HG03025 (cell line): ENCODE measurements around the gene ARGFX.
"Not testable (repeated sequence)": the region's sequence is repeated elsewhere in the genome, so short reads cannot be mapped to it uniquely, and the experiment has no call there.

Experiments used
- ATAC-seq: cut with Tn5 transposase; IDR thresholded peaks from one replicate; pipeline ENCODE4 v1.9.1; 2021; ENCODE audit warnings: mild to moderate bottlenecking, moderate library complexity; ENCODE audit not compliant: unreplicated experiment, low FRiP score

Gene ARGFX

DNA sequence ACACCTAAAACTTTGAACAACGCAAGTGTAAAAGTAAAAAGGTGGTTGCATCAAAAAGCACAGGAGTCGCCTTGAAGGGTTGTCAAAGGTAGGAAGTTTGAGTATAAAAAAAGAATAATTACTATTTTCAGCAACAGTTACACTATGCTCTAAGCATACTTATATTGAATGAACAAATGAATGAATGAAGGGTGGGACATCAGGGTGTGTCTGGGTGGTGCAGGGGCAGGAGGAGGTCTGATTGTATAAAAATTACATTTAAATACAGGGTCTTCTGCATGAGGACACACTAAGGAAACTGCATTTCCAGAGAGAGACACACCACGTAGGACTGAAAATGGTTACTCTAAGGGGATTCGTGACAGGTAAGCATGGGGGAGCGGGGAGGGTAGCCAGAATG is at the start of gene ARGFX:
Gene ARGFX (plus strand): TSS at position 301 of the 400 bp plus-strand sequence. CDS start 2,765 bp downstream, outside the sequence.
- ATAC-seq = no peak

GRCh38 chr3:121517953-121518655 is 49.6 kb upstream of the ARGFX start:
- no peak for ATAC-seq

- ATAC-seq = no peak
Observed at GRCh38 chr3:121520510-121520909, 47.2 kb upstream of the ARGFX start.

DNA sequence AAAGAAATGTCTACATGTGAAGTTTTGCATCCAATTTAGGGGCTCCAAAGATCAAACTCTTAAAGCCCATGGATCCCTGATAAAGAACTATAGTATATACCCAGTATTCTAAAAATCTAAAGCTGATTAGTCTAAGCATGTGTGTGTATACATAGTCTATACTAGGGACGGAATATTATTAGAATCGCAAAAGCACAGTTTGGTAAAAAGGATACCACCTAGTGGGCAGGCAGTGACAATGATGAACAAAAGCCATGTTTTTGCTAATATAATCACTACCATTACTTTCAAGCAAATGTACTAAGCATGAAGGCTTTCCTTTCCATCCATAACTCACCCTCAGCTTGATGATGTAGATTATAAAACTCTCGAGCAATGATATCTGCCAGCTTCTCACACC is 38.4 kb upstream of the ARGFX start:
- ATAC-seq = no peak

DNA sequence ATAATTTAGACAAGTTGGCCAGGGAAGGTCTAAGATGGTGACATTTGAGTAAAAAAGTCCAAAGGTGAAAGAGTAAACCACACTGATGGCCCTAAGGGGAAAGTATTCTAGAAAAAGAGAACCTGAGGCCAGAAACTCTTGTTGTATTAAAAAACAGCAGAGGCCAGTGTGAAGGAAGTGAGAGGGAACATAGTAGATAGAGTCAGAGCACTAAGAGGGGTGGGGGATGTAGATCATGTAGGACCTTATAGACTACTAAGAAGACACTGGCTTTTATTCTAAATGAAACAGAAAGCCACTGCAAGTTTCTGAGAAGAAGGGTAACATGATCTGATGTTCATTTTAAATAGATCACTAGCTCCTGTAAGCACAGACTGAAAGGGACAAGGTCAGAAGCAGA is 36.5 kb upstream of the ARGFX start:
- no peak for ATAC-seq

GRCh38 chr3:121542924-121543323 is 24.8 kb upstream of the ARGFX start:
- no peak for ATAC-seq

GRCh38 chr3:121545049-121545573 is 22.6 kb upstream of the ARGFX start:
- no peak for ATAC-seq

- peak; percentile 71 for ATAC-seq
Observed at GRCh38 chr3:121545574-121546455, 21.9 kb upstream of the ARGFX start, which contains the start of gene POLQ. TSS of gene POLQ (minus strand) at chr3:121545988. CDS start at chr3:121545877, 111 bp downstream.

- ATAC-seq = no peak
Observed at GRCh38 chr3:121552379-121552778, 15.4 kb upstream of the ARGFX start.

- ATAC-seq = no peak
Observed at GRCh38 chr3:121552797-121553196, 15.0 kb upstream of the ARGFX start.

DNA sequence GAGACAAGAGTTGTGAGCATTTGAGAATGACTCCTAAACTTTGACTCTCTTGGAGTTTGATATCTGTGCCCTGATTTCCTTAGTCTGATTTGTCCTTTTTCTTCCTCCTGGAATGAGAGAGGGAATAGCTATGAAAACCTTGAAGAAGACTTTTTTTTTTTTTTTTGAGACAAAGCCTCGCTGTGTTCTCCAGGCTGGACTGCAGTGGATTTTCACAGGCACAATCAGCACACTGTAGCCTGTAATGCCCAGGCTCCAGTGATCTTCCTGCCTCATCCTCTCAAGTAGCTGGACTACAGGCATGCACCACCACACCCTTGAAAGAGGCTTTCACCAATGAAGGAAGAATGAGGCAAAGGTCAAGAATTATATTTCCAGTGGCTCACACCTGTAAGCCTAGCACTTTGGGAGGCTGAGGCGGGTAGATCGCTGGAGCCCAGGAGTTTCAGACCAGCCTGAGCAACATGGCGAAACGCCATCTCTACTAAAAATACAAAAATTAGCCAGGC is 10.3 kb upstream of the ARGFX start:
- no peak for ATAC-seq

DNA sequence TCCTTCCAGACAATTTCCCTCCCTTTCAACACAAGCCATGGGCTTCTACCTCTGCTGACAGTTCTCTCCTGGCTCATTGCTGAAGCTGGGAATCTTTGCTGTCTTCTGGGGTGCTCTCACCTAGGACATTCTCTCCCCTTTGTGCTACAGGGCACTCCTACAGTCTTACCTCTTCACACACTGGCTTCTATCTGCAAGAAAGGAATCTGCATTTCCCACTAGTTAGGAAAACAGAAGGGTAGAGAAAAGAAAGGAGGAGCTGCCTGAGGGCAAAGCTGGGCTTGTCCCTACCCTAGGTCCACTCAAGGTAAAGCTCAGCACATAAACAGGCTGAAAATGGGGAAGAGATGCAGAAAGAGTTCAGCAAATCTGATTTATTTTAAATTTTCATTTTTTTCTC is 5.6 kb upstream of the ARGFX start:
- no peak for ATAC-seq

GRCh38 chr3:121566773-121567172 is 976 bp upstream of the ARGFX start:
- ATAC-seq = no peak

DNA sequence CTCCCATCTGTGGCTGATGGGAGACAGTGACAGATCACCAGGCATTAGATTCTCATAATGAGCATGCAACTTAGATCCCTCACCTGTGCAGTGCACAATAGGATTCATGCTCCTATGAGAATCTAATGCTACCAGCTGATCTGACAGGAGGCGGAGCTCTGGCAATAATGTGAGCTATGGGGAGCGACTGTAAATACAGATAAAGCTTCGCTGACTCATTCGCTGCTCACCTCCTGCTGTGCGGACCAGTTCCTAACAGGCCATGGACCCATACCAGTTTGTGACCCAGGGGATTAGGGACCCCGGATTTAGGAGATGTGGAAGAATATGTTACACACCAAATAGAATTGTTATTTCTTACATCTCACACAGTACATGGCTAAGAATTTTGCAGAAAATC is 6.7 kb downstream of the ARGFX start:
- ATAC-seq = no peak

- ATAC-seq = no peak
Observed at GRCh38 chr3:121581691-121582090, 13.9 kb downstream of the ARGFX start.

GRCh38 chr3:121584418-121584817 is 16.7 kb downstream of the ARGFX start:
- no peak for ATAC-seq

DNA sequence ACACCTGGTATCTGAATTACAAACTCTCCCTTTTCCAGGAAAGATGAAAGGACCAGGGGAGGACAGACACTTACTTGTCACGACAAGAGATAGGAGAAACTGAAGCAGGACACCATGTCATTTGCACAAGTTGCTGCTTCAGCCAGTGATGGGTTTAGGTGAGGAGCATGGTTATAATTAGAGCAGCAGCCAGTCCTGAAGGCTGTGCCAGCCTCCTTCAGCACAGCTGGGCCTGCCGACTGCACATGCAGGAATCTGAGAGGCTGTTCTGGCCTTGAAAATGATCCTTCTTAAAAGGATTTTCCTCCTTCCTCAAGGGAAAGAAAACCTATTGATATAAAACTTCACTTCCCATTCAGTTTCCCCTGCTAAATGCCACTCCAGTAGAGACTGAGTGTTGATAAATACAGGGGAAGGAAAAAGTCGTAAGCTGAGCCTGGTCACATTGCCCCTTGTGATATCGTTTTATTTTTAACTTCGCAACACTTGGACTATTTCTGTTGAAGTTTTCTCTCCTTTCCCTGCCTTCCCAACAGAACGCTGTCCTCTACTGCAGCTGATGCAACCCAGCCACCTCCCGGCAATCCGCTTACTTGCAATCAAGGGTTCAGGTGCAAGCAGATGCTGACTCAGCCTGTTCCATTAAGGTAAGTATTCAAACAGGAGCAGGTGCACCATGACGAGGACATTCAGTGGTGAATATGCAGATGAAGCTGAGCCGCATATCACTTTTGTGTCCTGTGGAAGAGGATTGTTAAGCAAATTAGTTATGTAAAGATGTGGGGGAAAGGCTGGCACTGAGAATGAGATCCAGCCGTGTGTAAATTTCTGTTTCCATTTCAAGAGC is 25.3 kb downstream of the ARGFX start, which contains the start of gene FBXO40:
Gene FBXO40 (plus strand): TSS at position 524 of the 847 bp plus-strand sequence. CDS start 27,197 bp downstream, outside the sequence.
- no peak for ATAC-seq

DNA sequence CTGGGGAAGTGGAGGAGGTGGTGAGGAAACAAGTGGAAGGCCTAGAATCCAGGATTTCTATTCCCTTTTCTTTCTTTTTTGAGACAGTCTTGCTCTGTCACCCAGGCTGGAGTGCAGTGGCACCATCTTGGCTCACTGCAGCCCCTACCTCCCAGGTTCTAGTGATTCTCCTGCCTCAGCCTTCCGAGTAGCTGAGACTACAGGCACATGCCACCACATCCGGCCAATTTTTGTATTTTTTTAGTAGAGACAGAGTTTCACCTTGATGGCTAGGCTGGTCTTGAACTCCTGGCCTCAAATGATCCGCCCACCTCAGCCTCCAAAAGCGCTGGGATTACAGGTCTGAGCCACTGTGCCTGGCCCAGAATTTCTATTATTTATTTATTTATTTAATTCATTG is 26.1 kb downstream of the ARGFX start:
- ATAC-seq = not testable (repeated sequence)

GRCh38 chr3:121594850-121595249 is 27.1 kb downstream of the ARGFX start:
- ATAC-seq = no peak

- no peak for ATAC-seq
Observed at GRCh38 chr3:121595765-121596406, 28.1 kb downstream of the ARGFX start.
